CD1c-positive myeloid dendritic cell (primary cell): ENCODE measurements around the gene CTDSPL.
A peak's percentile ranks its signal among the peaks of the same experiment; 100 is the strongest.

ENCODE experiments used
- DNase-seq: peaks from one replicate; pipeline ENCODE4 v3.0.0-alpha.2; 2016; ENCODE audit errors: extremely low spot score

CTDSPL gene

DNA sequence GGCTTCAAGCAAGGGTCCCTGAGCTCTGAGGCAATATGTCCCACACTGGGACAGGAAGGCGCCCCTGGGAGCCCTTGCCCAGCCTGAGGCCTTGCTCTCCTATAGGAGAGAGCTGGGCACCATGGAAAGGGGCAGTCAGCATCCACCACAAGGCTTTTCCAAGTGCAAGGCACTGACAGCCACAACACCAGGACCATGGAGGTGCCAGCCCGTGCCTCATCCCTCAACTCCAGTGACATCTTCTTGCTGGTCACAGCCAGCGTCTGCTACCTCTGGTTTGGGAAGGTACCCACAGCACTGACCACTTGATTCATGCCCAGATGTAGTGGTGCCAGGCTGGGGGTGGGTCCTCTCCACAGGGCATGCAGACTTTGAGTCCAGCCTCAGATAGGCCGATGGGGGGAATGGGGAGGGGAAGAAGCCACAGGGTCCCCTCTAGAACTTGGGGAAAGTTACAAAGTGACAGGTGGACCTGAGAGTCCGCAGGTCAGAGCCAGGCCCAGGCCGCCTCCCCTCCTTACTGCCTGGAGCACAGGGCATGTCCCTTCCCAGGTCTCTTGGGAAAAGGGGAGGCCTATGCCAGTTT lies 140.7 kb downstream of the CTDSPL start:
- no peak for DNase-seq

- DNase-seq: no peak
Observed at GRCh38 chr3:38002940-38003339, 141.3 kb downstream of the CTDSPL start.

DNA sequence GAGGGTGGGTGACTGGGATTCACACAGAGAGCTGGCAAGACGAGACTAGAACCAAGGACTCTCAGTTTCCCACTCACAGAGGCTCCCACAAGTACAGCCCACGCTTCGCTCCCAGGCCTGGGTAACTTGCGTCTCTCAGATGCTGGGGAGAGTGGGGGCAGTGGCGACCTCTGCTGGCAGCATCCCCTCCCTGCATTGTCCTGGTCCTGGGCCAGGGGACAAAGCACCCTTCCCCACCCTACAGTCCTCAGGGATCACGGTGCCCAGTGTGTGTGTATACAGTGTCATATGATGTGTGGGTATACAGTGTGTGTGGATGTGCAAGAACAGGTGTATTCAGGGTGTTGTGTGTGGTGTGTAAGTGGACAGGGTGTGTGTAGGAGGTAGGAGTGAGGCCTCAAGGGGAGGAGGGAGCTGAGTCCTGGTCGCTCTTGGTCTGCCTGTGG lies 141.7 kb downstream of the CTDSPL start:
- DNase-seq: peak; percentile 59

DNA sequence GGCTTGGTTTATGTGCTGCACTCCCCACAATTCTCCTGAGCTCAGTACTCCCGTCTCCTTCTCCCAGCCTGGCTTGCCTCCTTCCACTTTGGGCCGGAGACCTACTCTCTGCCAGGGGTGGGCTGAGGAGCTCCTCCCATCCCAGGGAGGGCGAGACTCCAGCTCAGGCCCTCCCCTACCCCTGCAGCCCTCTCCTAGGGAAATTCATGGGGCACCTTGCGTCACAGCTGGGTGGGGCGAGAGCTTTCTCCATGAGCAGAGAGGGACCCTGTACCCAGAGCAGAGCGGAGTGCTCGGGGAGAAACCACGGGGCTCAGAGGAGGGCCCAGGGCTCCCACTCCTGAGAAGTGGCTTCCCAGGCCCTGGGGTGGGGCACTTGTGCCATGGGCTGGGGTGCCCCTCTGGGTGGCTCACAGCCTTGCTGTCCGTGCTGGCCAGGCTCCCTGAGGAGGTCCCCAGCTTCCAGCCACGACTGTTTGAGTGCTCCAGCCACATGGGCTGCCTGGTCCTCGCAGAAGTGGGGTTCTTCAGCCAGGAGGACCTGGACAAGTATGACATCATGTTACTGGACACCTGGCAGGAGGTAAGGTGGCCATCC lies 142.2 kb downstream of the CTDSPL start:
- DNase-seq: no peak

DNA sequence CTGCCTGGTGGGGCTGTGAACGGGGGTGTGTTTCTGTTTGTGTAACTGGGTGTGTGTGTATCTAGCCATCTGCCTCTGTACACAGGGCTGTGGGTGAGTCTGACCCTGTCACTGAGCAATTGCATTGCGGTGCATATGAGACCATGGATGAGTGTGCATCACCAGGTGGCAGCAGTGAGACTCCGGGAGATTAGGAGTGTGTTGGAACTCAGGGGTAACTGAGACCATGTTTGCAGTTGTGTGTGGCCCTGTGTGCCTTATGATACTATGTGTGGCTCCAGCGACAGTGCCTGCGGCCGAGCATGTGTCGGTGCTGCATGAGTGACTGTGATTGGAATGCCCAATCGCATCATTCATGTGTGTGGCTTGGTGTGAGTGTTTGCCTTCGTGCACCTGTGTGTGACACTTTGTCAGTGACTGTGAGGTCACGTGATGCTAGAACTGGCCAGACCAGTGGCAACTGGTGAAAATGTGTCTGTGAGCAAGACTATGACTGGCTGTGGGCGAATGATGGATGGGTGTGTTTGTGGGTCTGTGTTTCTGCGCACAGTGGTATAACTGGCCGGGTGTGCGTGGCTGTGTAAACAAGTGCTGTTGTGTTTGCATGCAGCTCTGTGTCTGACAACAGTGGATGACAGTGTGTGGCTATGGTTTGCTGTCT lies 142.9 kb downstream of the CTDSPL start:
- DNase-seq: peak; percentile 40

DNA sequence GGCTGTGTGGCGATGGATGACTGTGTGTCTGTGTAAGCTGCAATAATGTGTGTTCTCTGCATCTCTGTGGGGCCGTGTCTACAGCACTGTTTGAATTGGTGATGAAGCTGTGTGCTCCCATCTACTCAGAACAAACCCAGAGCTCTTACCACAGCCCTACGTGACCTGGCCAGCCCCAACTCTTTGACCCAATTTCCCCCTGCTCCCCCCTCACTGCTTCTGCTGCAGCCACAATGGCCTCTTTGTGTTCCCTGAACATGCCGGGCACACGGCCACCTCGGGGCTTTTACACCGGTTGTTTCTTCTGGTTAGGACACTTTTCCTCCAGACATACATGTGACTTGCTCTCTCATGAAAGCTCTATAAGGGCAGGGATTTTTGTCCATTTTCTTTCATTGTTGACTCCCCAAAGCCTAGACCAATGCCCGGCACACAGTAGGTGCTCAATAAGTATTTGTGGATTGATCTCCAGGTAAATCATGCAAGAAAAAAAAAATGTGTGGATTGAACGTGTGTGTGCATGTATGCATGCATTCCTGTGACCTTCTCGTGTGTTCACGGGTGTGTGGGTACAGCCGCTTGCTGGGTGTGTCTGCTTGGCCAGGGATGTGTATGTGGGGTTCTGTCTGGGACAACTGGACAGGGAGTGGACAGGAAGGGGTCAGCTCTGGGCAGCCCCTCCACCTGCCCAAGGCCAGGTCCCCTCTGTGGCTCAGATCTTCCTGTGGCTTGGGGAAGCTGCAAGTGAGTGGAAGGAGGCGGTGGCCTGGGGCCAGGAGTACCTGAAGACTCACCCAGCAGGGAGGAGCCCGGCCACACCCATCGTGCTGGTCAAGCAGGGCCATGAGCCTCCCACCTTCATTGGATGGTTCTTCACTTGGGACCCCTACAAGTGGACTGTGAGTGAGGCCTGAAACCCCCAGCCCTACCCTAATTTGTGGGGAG lies 143.7 kb downstream of the CTDSPL start:
- no peak for DNase-seq

DNA sequence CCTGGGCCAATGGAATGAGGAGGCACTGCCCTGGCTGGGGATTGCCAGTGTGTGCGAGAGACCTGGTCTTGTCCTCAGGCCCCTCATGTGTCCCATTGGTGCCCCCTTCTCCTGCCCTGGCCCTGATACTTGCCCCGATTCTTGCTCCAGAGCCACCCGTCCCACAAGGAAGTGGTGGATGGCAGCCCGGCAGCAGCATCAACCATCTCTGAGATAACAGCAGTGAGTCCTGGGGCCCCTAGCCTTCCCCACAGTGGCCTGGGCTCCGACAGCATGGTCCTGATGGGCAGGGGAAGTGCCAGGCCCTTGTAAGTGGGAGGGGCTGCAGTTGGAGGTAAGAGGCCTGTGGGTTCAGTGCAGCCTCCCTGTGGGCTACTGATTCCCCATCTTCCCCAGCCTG lies 144.4 kb downstream of the CTDSPL start:
- no peak for DNase-seq

DNA sequence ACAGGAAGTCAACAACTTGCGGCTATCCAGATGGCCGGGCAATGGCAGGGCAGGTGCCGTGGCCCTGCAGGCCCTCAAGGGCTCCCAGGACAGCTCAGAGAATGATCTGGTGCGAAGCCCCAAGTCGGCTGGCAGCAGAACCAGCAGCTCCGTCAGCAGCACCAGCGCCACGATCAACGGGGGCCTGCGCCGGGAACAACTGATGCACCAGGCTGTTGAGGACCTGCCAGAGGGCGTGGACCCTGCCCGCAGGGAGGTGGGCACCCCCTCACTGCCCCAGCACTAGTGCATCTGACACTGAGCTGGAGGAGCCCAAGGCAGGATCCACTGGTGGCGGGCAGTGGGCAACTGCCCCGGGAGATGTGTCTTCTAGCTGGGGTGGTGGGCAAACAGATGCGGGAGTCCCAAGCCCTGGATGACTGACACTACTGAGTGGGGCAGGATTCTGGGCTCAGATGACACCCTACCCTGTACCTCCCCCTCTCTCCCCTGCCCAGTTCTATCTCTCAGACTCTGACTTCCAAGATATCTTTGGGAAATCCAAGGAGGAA lies 144.8 kb downstream of the CTDSPL start:
- DNase-seq: no peak

DNA sequence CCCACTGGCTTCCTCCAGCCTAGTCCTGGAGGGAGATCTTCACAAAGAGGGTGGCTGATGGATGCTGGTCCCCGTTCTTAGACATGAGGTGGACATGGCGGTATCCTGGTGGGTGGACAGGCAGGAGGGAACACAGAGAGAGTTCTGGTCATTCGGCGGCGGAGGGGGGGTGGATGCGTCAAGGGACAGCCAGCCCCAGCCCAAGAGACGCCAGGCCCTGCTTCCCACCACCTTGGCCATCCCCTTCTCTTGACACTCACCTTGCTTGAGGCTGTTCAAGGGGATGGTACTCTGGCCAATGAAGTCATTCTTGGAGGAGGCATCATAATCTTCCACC lies 146.0 kb downstream of the CTDSPL start:
- DNase-seq: no peak

- DNase-seq: no peak
Observed at GRCh38 chr3:38008191-38008701, 146.6 kb downstream of the CTDSPL start.

- DNase-seq: no peak
Observed at GRCh38 chr3:38008971-38009580, 147.4 kb downstream of the CTDSPL start.

DNA sequence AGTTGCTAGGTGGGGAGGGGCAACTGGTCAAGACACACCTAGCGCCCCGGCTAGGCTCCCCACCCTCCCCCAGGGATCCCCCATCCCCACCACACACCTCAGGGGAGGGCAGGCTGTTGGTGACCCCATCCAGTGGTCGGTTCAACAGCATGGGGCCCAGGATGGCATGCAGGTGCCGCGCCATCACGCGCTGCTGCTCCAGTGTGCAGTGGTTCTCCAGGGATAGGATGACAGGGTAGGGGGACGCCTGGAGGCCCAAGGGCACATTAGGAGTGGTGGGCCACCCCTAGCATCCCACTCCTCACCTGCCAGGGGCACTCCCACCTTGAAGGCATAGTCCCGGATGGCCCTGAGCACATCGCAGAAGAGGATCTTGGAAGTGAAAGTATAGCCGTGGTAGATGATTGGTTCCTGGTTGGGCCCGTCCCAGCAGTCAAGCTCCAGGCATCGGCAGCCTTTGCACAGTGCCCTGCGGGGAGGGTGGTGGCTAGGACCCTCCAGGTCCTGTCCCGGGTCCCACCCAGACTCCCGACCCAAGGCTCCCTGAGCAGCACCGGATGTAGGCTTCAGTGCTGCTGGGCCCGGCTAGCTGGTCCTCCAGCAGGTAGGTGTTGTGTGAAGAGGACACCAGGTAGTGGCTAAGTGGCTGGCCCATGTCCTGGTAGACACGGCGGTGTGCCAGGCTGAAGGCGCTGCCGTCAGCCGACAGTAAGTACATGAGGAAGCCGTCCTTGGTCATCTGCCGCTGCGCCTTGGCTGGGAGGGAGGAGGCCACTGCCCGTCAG lies 148.3 kb downstream of the CTDSPL start:
- no peak for DNase-seq

GRCh38 chr3:38011111-38011510 lies 149.4 kb downstream of the CTDSPL start:
- no peak for DNase-seq

DNA sequence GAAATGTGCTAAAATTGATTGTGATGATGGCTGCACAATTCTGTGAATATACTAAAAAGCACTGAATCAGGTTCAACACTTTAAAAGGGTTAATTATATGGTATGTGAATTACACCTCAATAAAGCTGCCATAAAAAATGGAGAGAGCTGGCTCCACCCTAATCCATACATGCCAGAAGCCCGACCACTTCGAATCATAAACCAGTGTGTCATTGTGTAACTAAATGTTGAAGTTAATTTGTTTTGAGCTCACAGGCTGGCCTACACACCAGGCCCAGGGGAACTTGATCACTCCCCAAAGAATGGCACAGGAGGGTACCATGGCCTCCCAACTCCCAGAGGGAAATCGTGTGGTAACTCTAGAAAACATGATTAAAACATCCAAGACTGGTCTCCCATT lies 153.8 kb downstream of the CTDSPL start:
- no peak for DNase-seq

DNA sequence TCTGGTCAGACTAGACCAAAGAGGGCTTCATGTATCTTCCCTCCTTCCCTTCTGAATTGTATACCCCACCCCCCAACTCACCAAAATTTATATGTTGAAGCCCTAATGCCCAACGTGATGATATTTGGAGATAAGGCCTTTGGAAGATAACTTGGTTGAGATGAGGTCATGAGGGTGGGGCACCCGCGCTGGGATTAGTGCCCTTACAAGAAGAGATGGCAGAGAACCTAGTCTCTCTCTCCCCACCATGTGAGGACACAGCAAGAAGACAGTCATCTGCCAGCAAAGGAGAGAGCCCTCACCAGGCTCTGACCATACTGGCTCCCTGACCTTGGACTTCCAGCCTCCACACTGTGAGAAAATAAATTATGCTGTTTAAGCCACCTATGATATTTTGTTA lies 154.3 kb downstream of the CTDSPL start:
- DNase-seq: no peak

DNA sequence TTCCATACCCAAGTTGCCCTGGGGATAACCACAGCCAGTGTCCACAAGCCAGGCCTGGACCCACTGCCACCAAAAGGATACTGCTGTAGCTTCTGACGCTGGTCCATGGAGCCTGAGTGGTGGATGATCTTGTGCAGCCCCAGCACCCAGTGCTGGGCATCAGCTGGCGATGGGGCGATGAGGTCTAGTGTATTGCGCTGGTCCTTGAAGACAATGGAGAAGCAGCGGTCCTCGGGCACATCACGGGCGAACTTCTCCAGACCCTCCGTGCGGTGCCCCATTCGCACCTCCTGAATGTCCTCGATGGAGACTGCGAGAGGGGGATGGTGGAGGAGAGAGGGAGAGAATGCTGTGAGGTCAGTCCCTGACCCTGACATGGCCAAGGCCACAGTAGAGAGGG lies 154.7 kb downstream of the CTDSPL start:
- no peak for DNase-seq

DNA sequence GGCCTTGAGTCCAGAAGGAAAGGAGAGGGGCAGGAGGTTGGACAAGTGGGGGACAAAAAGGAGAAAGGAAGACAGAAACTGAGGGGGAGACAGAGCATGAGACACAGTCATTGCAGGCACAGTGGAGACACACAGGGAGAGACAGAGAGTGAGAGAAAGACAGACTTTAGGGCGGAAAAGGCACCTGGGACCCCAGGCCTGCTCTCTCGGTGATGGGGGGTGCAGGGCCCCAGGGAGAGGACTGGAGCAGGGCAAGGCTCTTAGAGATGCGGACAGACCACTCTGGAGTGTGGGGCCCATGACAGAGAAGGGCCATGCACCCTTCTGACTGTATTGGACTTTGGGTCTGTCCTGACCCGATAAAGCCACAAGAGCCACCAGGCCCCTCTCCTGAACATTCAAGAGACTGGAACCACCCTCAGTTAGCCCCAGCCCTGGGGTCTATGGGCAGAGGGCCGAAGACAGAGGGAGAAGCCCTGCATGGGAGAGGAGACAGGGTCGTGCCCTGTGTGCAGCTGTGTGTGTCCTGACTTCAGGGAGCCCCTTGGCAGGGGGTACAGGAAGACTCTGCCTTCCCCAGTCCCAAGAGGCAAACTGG lies 155.3 kb downstream of the CTDSPL start:
- no peak for DNase-seq

DNA sequence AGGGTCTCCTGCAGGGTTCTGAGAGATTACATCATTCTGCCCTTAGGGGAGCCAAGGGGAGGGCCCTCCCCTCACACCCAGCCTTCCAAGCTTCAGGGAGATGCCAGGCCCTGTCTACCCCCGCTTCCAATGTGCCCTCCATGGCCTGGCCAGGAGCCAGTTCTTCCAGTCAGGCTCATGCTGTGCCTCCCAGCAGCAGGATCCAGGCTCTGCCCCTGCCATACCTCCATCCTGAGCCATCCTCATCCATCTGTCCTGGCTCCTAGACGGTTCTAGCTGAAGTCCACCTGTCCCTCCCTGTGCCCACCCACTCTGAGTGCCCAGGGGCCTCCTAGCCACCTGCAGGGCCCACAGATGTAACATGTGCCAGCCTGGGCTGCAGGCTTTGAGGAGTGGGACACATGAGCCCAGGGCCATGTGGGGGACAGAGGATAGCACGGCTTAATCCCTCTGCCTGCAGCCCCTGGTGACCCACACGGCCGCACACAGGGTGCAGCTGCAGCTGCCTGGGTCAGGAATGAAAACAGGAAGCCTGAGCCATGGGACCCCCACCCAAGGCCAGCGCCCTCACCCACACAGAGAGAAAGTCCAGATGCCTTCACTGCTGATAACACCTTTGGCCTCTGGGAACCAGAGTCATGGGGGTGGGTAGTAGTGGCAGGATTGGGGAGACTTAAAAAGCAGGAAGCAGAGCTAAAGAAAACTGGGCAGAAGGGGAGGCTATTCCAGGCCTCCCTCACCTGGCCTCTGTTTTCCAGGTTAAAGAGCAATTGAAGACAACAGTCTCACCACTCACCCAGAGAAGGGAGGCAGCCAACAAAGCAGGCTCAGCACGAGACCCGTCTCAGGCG lies 156.0 kb downstream of the CTDSPL start:
- DNase-seq: no peak
